OCI-LY1 (cell line): ENCODE data around the gene COG2.

ENCODE experiments used
- H2AFZ ChIP-seq: fragments of 200-600 bp; sonication (generic), shearing (Covaris generic); 2 replicates; pipeline ENCODE4 v1.6.0; 2014; ENCODE audit warnings: antibody characterized with exemption, mild to moderate bottlenecking, low read length
- H3F3A ChIP-seq: fragments of 200-600 bp; sonication (generic), shearing (Covaris generic); 2 replicates; pipeline ENCODE4 v1.6.0; 2014; ENCODE audit warnings: mild to moderate bottlenecking, antibody characterized with exemption, low read length, moderate library complexity; ENCODE audit not compliant: insufficient read depth
- H3K27ac ChIP-seq: fragments of 200-600 bp; sonication (generic); 2 replicates; pipeline ENCODE4 v1.5.1; 2014; ENCODE audit warnings: low read length, mixed run types, mild to moderate bottlenecking, low read depth; ENCODE audit not compliant: poor library complexity, severe bottlenecking
- H3K27me3 ChIP-seq: fragments of 200-600 bp; sonication (generic); 2 replicates; pipeline ENCODE4 v1.6.0; 2014; ENCODE audit warnings: antibody characterized with exemption, mild to moderate bottlenecking, low read length, moderate library complexity; ENCODE audit not compliant: insufficient read depth
- H3K36me3 ChIP-seq: fragments of 200-600 bp; sonication (generic); 2 replicates; pipeline ENCODE4 v1.6.1; 2014; ENCODE audit warnings: mild to moderate bottlenecking, antibody characterized with exemption, low read length, moderate library complexity, mixed read lengths; ENCODE audit not compliant: insufficient read depth
- H3K4me1 ChIP-seq: fragments of 200-600 bp; sonication (generic); 2 replicates; pipeline ENCODE4 v1.5.1; 2014; ENCODE audit warnings: mild to moderate bottlenecking, low read length, moderate library complexity; ENCODE audit not compliant: insufficient read depth, severe bottlenecking
- H3K4me2 ChIP-seq: fragments of 200-600 bp; sonication (generic), shearing (Covaris generic); 2 replicates; pipeline ENCODE4 v1.6.1; 2014; ENCODE audit warnings: low read length
- H3K4me3 ChIP-seq: fragments of 200-600 bp; sonication (generic); 2 replicates; pipeline ENCODE4 v1.5.1; 2014; ENCODE audit warnings: low read length, low read depth, mild to moderate bottlenecking, mixed read lengths; ENCODE audit not compliant: poor library complexity, severe bottlenecking
- H3K79me2 ChIP-seq: fragments of 200-600 bp; shearing (Covaris generic); 2 replicates; pipeline ENCODE4 v1.6.1; 2016; ENCODE audit warnings: mixed run types, low read length, mixed read lengths; ENCODE audit not compliant: insufficient read depth
- H3K9ac ChIP-seq: fragments of 200-600 bp; sonication (generic), shearing (Covaris generic); 2 replicates; pipeline ENCODE4 v1.6.1; 2014; ENCODE audit warnings: mild to moderate bottlenecking, low read length, mixed read lengths
- H3K9me2 ChIP-seq: fragments of 200-600 bp; sonication (generic), shearing (Covaris generic); 2 replicates; pipeline ENCODE4 v1.6.1; 2014; ENCODE audit warnings: low read depth, mild to moderate bottlenecking, low read length, mixed read lengths
- H3K9me3 ChIP-seq: fragments of 200-600 bp; shearing (Covaris generic); 2 replicates; pipeline ENCODE4 v1.6.1; 2014; ENCODE audit warnings: low read length, mixed read lengths
- H4K20me1 ChIP-seq: fragments of 200-600 bp; sonication (generic), shearing (Covaris generic); 2 replicates; pipeline ENCODE4 v1.6.0; 2016; ENCODE audit warnings: mild to moderate bottlenecking, low read length; ENCODE audit not compliant: insufficient read depth
- CTCF ChIP-seq: fragments of 200-600 bp; sonication (generic), shearing (Covaris generic); IDR thresholded peaks from 2 replicates; pipeline ENCODE4 v1.5.1; 2017; ENCODE audit warnings: mild to moderate bottlenecking, antibody characterized with exemption, low read length, moderate library complexity, mixed read lengths
- EZH2 ChIP-seq: fragments of 200-600 bp; sonication (generic), shearing (Covaris generic); IDR thresholded peaks from 2 replicates; pipeline ENCODE4 v1.8.0; 2017; ENCODE audit warnings: borderline replicate concordance, mixed run types, mild to moderate bottlenecking, antibody characterized with exemption, low read length, moderate library complexity, mixed read lengths

COG2 gene

GRCh38 chr1:230610589-230610988 lies 31.7 kb upstream of the COG2 start:
- no peaks in the 10 kb centered on the region for H3K36me3 ChIP-seq
- no peak overlapping the region for H3K9ac ChIP-seq
- no peaks in the 10 kb centered on the region; the same call in 1 of the 2 replicates for H3K27me3 ChIP-seq
- H3K4me2 ChIP-seq, result no peak overlapping the region
- no peaks in the 10 kb centered on the region for H3K9me3 ChIP-seq
- H3K27ac ChIP-seq, result no peak overlapping the region
- no peak overlapping the region for H2AFZ ChIP-seq
- H4K20me1 ChIP-seq, result no peaks in the 10 kb centered on the region
- H3K9me2 ChIP-seq, result no peaks in the 10 kb centered on the region
- TF ChIP-seq EZH2, result no peak
- H3F3A ChIP-seq, result no peaks in the 10 kb centered on the region
- H3K79me2 ChIP-seq, result no peaks in the 10 kb centered on the region
- no peaks in the 10 kb centered on the region for H3K4me1 ChIP-seq
- H3K4me3 ChIP-seq, result no peak overlapping the region

DNA sequence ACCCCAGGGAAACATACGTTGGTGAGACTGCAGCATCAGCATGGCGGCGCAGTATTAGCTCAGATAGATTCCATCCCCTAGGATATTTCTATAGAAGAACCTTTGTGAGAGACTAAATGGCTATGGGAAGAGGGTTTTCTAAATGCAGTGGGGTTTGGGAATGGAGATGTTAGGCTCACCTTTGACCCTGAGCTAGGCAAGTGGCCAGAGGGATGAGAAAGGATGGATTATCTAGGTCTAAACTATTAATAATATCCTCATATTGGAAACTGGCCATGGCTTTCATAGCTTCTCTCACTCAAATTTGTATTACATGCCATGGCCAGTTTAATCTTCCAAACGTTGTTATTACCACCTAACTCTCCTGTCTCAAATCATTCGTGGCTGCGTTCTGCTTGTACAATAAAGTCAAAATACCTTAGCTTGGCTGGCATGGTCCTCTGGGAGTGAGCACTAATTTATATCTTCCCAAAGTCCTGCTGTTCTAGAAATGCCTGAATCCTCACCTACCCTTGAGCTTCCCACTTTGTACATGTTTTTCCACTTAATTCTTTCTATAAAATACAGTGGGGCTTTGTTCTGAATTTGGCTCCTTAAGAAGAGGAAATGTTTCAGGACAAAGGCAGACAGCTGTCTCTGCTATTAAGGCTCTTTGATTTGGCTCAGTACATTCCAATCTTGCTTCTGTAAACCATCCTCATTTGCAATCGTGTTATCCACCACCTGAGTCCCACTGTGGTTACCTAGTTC lies 31.0 kb upstream of the COG2 start:
- Histone ChIP-seq H3K9me2 (no peaks in the 10 kb centered on the region), H3K4me2 (no peak overlapping the region), H3K4me1 (no peaks in the 10 kb centered on the region), H4K20me1 (no peaks in the 10 kb centered on the region), H3F3A (no peaks in the 10 kb centered on the region), H3K4me3 (no peak overlapping the region), H3K27ac (no peak overlapping the region), H3K9me3 (no peaks in the 10 kb centered on the region), H3K27me3 (no peaks in the 10 kb centered on the region; the same call in 1 of the 2 replicates), H3K9ac (no peak overlapping the region), H3K79me2 (no peaks in the 10 kb centered on the region), H3K36me3 (no peaks in the 10 kb centered on the region), H2AFZ (no peak overlapping the region)
- TF ChIP-seq CTCF (no peak), EZH2 (no peak)

DNA sequence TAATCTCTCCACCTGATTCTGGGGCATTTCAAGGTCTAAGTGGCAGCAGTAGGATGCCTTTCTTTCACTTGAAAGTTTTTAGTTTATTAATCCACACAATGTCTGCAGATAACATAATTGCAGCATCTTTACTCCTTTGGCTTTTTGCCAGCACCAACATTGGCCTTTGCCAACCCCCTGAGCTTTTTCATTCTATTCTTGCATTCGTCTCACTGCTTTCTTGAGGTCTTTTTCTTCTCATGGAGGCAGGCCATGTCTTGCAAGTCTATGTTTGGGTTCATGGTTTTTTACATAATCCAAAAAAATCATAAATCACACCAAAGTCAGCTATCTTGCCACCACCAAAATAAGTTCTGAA lies 30.4 kb upstream of the COG2 start:
- Histone ChIP-seq H2AFZ (no peak overlapping the region), H3K36me3 (no peaks in the 10 kb centered on the region), H3K4me2 (no peak overlapping the region), H3F3A (no peaks in the 10 kb centered on the region), H3K9ac (no peak overlapping the region), H4K20me1 (no peaks in the 10 kb centered on the region), H3K79me2 (no peaks in the 10 kb centered on the region), H3K4me3 (no peak overlapping the region), H3K4me1 (no peaks in the 10 kb centered on the region), H3K9me3 (no peaks in the 10 kb centered on the region), H3K27ac (no peak overlapping the region), H3K27me3 (no peaks in the 10 kb centered on the region; the same call in 1 of the 2 replicates), H3K9me2 (no peaks in the 10 kb centered on the region)
- TF ChIP-seq CTCF, result no peak
- TF ChIP-seq EZH2, result no peak

DNA sequence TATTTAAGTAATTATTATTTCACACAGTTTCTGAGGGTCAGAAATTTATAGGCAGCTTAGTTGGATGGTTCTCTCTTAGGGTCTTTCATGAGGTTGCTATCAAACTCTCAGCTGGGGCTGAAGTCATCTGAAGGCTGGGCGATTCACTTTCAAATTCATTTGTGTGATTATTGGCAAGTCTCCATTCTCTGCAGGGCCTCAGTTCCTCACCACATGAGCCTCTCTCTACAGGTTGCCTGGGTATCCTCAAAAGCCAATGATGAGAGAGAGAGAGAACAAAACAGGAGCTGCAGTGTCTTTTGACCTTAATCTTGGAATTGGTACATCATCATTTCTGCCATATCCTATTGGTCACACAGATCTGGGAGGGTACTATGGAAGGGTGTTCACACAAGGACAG lies 29.6 kb upstream of the COG2 start:
- no peak overlapping the region for H3K4me3 ChIP-seq
- no peaks in the 10 kb centered on the region for H4K20me1 ChIP-seq
- no peaks in the 10 kb centered on the region for H3K9me2 ChIP-seq
- H3K27ac ChIP-seq, result no peak overlapping the region
- H3K9ac ChIP-seq, result no peak overlapping the region
- H3F3A ChIP-seq, result no peaks in the 10 kb centered on the region
- no peak overlapping the region for H3K4me2 ChIP-seq
- H3K4me1 ChIP-seq, result no peaks in the 10 kb centered on the region
- no peaks in the 10 kb centered on the region for H3K36me3 ChIP-seq
- no peaks in the 10 kb centered on the region; the same call in 1 of the 2 replicates for H3K27me3 ChIP-seq
- H2AFZ ChIP-seq, result no peak overlapping the region
- H3K79me2 ChIP-seq, result no peaks in the 10 kb centered on the region
- no peak for TF ChIP-seq EZH2
- TF ChIP-seq CTCF, result no peak
- H3K9me3 ChIP-seq, result no peaks in the 10 kb centered on the region
